Stimulated activated CD8-positive, alpha-beta memory T cell treated with anti-CD3 and anti-CD28 coated beads, Interleukin-4, amount 100 ng/mL, for 4 hours (primary cell): Measurements from ENCODE around the gene NUP62.
"Not testable (repeated sequence)": the region's sequence is repeated elsewhere in the genome, so short reads cannot be mapped to it uniquely, and the experiment has no call there.

Experiments
- DNase-seq, 2 donors: peaks; one replicate each; pipeline ENCODE4 v3.0.0-alpha.2; 2020; ENCODE audit warnings: low read depth in 2 of 2, low spot score in 1 of 2

The NUP62 gene

DNA sequence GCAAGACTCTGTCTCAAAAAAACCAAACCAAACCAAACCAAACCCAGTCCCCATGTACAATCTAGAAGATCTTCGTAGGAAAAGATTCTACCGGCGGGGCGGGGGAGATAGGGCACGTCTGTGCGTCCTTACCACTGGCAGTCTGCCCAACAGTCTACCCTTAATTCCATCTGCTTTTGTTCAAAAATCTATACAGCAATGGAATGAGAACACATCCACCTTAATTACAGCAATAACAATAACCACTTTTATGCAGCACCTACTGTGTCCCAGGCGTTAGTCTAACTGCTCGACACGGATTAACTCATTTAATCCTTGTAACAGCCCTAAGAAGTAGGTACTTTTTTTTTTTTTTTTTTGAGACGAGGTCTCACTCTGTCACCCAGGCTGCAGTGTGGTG is 2.8 kb downstream of the NUP62 start:
- DNase-seq, result no peak

DNA sequence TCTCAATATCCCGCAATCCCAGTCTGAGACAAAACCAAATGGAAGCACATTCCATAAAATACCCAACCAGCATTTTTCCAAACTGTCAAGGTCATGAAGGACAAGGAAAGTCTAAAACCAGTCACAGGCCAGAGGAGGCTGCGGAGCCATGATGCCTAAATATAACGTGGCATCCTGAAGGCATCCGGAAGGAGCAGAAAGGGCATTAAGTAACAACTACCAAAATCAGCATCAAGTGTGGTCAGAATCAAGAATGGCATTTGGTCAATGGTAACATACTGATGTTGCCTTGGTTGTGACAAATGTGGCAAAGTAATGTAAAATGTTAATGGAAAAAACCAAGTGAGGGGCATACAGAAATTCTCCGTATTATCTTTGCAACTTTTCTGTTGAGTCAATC is 3.8 kb downstream of the NUP62 start:
- no peak for DNase-seq

DNA sequence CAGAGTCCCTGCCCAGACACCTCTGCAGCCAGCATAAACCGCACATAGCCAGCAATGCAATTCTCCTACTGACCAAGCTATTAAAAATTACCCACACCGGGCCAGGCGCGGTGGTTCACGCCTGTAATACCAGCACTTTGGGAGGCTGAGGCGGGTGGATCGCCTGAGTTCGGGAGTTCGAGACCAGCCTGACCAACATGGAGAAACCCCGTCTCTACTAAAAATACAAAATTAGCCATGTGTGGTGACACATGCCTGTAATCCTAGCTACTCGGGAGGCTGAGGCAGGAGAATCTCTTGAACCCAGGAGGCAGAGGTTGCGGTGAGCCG is 4.5 kb downstream of the NUP62 start:
- not testable (repeated sequence) for DNase-seq

DNA sequence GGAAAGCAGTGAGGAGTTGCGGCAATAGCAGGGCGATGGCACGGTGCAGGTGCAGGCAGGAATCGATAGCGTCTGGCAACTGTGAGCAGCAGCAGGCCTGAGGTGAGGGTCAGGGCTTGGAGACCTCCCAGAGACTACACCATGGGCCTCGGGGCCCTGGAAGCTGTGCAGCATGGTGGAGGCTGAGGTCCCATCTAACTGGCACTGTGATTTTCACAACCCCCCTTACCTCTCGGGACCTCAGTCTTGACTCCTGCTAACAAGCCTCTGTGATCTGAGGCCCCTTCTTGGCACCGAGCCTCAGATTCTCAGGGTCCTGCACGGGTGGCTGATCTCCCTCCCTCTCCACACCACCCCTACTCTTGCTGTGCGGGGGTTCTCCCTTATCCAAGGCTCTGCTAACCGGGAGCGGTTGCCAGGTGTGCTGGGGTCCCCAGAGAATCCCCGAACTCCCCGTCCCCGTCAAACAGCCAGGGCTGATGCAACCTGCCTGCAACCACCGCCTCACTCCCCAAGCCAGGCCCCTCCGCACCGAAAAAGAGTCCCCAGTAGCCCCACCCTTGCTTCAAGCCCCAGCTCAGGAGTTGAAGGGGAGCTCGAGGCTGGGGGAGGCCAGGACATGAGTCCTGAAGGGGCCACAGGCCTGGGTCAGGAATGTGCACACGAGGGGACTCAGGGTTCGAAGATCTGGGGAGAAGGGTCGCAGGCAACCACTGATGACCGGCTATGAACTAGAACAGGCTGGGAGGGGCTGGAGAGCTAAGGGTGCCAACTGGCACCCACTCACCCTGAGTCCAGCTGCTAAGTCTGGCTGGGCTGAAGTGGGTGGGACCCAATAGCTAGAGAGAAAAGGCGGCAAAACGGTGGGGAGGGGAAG is 5.1 kb downstream of the NUP62 start:
- DNase-seq, result no peak

DNA sequence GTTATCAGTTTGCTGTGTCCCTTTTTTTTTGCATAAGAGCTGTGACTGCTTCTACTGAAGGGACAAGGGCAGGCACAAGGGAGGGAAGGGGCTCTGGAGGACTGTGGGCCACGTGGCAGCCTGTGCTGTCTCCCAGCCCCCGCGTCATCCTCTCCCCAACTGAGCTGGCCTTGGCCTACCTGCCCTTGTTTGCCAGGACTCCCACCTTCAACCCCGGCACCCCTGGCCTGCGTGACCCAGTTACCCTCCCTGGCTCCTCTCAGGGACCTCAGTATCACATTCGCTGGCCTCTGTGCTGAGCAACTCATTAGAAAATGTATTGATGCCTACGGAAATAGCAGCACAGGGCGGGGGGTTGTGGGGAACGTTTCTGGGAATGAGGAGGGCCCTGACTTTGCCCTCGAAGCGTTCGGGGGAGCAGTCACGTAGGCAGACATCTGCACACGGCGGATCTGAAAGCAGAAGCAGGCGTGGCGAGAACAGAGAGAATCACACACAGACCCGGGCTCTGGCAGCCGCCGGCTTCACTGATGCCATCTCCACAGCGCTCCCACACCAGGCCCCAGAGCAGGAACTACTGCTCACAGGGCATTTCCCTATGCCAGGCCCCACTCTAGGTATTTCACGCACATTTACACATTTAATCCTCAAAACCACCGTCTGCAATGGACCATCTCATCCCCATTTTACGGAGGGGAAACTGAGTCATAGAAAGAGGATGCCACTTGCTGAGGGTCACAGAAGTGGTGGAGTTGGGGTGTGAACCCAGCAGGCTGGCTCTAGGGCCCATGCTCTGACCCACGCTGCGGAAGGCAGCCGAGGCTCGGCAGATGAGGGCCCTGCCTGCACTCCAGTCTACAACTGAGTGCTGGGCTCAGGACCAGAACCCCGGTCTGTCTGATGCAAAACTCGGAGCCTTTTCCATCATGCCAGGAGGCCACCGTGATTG is 6.0 kb downstream of the NUP62 start:
- no peak for DNase-seq

DNA sequence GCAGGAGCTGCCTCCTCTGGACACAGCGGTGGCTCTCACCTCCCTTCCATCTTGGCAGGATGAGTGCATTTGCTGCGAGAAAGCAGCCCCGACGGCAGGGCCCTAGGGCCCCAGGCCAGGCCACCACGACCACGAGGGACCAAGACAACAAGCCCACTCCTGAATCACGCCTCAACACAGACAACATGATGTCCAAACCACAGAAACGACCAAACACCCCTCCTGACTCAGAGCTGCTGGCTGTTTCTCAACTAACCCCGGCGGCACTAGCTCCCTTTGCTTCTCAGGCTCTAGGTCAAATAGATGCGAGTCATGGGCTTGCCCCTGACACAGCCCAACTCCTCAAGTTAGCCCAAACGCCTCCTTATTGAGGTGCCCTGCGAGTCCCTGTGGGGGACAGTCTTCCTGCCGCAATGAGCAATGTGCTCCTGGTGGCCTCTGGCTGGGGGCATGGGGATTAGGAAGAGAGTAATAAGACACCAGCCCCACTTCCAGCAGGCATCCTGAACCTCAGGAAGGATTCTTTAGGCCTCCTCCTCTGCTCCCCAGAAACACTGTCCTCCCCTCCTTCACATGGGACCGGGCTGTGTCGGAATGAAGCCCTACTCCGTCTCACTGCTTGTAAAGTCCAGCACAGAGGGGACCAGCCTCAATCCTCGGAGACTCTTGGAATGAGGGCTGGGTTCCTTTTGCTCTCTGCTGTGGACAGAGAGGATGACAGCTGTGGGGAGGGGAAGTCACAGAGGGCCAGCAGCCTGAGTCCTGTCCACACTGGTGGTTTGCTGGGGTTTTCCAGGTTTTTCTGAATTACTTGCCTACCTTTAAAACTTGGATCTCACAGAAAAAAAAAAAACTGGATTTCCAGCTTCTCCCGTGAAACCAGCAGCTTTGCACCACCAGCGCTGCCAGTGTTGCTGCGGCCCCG is 7.2 kb downstream of the NUP62 start:
- DNase-seq, result no peak

DNA sequence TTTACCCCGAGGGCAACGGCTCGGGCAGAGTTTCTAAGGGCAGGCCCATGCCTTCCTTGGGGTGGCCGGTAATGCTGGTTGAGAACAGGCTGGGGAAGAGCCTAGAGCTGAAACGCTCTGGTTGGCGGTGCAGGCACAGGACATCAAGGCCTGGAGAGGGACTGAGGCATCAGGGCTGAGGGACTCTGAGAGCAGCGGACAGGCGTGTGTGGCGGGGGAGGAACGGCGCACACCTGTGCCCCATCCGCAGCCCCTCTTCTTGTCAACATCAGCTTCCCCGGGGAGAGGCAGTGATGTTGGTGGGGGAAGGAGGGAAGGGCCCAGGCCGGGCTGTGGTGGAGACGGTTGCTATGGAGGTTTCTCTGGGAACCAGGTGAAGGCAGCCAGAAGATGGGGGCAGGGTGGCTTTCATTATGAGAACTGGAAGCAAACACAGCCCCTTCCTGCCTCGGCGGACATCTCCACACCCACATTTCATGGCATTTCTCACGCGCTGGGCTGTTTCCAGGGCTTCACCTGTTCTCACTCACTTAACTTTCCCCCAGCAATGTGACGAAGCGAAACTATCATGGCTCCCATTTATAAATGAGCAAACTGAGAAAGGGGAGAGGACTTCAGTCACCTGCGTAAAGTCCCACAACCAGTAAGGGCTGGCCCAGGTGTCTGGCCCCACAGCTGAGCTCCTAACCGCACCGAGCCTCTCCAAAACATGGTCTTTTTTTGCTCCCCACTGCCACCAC is 8.5 kb downstream of the NUP62 start:
- DNase-seq, result no peak

DNA sequence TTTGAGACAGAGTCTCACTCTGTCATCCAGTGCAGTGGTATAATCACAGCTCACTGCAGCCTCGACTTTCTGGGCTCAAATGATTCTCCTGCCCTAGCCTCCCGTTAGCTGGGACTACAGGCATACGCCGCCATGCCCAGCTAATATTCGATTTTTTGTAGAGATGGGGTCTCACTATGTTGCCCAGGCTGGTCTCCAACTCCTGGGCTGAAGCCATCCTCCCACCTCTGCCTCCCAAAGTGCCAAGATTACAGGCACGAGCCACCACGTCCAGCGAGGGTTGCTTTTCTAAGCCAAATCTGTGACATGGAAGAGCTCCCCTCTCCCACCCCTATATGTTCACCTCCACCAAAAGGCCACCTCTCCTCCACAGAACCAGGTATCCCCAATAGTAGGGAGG is 11.2 kb downstream of the NUP62 start:
- no peak for DNase-seq

DNA sequence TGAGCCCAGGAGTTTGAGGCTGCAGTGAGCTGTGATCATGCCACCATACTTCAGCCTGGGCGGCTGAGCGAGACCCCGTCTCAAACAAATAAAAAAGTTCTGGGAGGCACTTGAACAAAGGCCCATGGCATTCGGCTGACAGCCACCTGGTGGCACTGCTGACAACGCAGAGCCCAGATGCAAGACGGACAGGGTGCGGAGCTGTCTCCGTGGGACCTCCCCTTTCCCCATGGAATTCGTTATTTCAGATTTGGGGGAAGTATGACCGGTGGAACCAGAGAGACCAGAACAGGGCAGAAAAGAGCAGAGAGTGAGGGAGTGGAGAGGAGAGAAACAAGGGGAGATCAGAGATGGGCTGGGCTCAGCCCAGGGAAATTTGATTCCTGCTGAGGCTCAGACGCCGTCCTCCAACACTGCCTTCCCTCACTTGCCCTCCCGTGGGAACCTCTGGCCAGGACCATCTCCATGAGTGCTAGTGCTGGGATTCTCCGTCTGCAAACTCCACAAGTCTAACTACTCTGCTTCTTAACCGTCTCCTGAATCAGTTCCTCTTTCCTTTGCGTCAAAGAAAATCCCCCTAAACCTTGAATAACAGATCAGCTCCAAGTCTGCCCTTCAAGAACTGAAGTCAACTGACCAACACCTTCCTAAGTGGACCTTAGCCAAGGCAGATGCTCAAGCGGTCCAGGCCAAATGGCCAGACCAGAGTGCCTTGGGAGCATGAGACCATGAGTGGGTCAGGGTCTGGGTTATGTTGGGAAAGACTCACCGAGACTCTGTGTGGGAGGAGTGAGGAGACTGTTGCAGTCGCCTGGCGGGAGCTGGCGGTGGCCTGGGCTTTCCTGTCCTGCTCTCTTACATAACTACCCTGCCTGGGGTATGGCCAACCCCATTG is 12.2 kb downstream of the NUP62 start:
- no peak for DNase-seq

DNA sequence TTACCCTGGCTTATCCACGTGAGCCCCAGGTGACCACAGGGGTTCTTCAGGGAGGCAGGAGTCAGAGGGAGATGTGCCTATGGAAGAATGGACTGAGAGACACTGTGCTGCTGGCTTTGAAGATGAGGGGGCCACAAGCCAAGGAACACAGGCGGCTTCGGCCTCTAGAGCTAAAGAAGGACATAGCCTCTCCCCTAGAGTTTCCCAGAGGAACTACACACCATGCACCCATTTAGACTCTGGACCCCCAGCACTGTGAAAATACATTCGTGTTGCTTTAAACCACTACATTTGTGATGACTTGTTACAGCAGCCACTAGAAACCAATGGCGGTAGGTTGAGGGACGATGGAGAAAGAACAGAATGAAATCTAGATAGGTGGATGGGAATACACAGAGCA is 14.0 kb downstream of the NUP62 start:
- DNase-seq, result no peak

DNA sequence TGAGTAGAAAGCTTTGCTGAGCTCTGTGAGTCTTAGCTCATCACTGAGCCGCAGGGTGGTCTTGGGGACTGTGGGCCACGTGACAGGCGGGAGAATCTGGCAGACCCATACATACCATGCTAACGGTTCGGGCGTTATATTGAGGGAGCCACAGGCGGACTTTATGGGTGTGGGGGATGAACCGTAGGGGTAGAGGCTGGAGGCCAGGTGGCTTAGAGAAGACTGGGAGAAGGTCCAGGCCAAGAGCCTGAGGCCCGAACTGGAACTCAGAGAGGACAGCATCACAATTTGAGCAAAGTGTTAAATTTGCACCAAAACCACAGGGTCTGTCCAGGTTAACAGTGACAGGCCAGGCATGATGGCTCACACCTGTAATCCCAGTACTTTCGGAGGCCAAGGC is 15.6 kb downstream of the NUP62 start:
- DNase-seq, result no peak

DNA sequence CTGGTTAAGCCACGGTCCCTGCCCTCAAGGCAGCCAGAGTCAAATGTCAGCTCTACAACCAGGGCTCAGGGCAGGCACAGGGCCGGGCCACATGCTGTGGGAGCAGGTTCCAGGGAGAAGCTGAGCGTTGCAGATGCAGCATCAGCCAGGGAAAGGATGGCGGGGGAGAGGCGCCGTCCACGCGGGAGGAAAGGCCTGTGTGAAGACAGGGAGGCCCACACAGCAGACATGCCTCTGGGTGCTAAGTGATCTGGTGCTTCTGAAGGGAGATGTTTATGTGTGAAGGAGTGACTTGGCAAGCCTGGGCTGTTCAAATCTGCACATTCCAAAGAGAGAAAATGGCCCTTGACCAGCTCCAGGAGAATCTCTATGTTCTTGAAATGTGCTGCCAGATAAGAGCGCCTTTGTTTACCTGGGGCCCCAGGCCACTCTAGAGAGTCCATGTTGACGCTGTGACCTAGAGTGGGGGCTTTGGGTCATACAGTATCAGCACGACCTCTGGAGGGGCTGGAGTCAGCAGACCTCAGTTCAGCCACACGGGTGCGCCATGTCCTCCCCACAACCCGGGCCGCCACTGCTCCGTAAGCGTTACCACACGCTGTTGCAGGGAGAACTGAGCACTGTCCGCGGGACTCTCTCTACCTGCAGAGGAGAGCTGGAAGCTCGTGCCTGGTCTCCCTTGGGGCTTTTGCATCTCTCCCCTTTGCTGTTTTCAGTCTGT is 16.2 kb downstream of the NUP62 start:
- no peak for DNase-seq

DNA sequence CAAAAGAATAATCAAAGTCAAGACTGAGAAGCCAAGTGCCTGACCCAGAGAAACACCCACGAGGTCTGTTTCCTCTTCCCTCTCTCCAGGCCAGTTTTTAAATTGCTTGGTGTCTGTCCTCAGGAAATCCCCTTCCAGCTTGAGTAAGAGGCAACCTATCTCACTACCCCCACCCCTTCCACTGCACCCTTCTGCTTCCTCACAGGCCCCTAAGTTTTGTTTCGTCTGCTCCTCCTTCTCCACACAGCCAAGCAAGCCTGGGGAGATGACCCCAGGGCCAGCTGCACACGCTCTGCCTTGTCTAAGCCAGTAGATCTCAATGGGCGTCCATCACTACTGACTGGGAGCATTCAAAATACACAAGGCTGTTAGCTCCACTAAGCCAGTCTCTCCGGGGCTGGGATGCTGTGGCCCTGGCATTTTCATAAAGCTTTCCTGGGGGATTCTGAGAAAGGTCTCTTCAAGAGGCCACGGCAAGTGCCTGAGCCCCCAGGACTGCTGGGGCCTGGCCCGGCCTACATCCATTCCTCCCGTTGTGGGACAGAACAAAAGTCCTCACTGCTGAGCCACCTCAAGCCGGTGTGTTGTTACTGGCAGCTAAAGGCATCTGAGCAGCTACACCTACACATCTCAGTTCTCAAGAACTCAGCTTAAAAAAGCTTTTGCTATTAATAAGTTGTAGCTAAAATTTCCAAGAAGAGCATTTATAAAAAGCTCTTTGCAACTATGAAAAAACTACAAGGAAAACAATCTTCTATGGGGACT is 17.7 kb downstream of the NUP62 start:
- DNase-seq, result no peak

DNA sequence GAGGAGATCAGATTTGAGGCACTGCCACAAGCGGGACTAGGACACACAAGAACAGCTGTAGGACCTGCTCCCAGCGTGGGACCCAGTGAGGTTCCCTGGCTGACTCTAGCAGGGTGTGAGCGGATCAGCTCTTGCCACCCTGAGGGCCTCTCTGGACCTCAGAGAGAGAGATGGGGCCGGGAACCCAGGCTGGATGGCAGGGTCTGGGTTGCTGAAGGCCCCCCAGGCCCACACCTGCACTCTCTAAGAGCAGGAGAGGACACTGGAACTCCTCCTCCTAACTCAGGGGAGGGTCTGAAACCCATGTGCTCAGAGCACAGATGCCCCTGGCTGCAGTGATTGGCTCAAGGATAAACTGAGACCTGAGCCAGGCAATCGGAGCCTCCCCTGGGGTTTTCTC is 19.1 kb downstream of the NUP62 start:
- no peak for DNase-seq

DNA sequence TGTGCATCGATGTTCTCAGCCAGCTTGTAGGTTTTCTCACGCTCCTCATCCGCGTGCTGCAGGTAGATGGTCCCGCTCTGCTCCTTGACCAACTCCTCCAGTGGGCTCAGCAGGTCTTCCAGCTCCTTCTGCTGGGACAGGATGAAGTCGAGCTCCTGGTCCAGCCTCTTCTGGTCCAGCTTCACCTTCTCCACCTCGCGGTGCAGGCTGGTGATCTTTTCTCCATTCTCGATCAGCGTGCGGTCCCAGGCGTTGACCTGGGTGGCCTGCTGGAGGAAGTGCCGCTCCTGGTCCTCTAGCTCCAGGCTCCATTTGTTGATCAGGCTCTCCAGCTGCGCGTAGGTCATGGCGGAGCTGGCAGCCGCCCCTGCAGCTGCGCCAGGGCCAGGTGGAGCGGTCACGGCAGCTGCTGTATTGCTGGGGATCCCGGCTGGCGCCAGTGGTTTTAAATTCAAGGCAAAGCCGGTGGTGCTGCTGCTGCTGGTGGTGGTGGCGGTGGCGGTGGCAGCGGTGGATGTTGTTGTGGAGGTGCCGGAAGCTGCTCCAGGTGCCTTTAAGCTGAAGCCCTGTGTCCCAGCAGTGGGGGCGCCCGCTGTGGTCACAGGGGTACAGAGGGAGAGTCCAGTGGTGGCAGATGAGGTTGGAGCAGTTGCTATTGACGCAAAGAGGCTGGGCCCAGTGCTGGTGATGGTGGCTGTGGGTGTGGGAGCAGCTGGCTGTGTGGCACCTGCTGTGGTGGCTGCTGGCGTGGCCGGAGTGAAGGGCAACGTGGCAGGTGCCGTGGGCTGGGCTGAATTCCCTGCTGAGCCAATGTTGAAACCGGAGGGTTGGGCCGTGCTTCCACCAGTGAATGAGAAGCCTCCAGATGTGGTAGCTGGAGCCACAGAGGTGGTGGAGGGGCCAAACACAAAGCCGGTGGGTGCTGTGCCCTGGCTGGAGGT is 20.6 kb downstream of the NUP62 start:
- no peak for DNase-seq

DNA sequence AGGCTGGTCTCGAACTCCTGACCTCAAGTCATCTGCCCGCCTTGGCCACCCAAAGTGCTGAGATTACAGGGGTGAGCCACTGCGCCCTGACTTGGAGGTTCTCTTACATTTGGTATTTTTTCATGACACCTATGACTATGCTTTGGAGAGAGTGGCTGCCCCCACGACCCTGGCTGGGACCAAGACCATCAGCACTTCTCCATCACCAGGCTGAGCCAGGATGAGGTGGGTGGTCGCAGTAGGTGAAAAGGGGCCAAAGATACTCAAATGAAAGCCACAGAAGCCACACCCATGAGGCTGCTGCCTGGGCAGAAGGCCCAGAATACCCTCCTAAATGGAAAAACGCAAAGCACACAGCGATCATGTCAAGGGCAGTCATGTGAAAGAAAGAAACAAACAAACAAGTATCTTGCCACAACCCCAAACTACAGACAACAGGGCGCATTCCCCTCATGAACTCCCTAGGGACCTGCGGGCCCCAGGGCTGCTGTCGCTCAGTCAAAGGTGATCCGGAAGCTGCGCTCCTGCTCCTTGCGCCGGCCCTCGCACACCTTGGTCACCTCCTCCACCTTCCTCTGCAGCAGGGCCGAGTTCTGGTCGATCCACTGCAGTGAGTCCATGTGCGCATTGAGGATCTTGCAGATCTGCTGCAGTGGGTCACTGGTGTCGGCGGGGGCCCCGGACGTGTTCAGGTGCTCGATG is 21.4 kb downstream of the NUP62 start:
- DNase-seq, result no peak
